Fibroblast of skin of abdomen (primary cell): ENCODE results near the gene MOB2.

ENCODE experiments used
- DNase-seq: peaks from one replicate; pipeline ENCODE4 v3.0.0-alpha.2; 2013

Gene MOB2

DNA sequence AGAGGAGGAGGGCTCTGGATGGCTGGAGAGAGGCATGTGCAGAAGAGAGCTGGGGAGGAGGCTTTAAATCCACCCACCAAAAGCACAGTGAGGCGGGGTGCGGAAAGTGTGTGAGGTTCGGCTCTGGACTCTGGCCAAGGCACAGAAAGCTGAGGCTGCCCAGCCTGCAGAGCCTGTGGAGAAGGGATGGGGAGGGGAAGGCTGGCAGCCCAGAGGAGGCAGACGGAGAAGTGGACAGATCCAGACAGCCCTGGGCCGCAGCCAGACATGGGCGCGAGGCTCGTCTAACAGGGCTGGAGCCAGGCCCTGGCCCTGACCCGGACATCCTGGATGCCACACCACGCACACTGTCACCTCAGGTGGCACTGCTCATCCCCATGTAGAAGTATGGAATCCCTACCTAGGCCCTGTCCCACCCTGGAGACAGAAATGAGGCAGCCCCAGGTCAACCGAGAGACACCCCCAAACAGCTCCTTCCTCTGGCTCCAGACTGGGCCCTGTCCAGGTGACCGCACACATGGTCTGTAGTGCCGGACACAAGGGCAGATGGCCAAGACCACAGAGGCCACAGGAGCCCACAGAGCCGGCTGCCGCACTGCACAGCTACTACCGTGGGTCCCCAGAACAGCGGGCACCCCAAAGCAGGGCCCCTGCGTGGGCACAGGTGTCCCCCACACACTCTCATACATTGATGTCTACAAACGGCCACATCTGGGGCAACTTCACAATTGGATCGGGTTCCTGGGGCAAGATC is 16.6 kb upstream of the MOB2 start:
- DNase-seq = no peak

DNA sequence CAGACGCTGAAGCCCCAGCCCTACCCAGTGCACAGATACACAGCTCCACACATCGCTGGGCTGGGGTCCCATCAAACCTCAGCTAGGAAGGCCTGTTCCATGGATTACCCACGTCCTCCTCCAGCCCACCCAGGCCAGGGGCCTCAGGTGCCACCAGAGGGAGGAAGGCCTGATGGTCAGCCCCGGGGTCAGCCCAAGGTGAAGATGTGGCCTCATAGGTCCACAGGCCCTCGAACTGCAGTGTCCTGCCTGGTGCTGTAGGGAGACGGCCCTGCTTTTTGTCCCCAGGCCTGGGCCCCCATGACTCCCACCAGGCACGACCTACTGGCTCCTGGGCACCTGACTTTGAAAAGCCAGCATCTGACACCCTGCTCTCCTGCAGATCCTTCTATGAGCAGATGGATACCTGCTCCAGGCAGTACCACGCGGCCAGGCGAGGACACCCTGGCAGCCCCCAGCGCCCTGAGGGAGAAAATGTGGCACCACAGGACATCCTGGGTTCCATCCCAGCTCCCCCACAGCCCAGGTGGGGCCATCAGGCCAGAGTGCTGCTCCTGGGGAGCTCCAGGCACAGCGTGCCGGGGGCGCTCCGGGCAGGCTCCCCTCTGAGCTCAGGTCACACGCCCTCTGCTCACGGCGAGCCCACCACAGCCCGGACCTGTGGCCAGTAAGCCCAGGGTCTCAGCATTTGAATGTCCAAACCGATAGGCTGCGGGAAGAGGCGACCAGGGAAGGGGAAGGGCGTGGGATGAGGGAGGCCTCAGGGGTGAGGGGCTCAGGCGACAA is 15.8 kb upstream of the MOB2 start:
- DNase-seq = no peak

DNA sequence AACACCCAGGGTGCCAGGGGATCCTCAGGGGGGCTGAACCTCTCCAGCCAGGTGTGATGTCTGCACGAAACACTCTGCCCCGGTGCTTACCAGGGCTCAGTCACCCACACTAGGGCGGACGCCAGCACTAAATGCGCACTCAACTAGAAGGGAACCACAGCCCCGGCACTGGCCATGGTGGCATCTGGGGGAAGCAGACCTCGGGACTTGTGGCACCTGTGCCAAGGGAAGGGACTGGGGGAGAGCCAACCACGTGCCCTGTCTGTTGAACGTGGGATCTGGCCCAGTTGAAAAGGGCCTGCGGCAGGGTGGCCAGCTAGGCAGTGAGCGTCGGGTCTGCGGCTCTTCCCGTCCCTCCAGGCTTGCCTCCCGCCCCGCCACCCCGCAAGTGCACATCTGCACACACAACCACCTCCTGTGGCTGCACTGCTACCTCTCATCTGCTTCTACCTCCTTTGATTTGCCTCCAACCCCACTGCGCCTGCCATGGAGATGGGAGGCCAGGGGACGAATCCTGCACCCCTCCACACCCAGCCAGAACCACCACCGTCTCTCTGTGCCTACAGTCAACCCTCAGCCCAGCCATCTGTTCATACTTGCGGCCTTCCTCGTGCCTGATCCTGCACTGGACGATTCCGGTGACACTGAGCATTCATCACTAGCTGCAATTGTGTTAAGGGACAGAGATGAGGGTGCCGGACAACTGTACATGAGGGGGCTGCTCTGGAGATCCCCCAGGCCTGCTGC is 15.0 kb upstream of the MOB2 start:
- no peak for DNase-seq

DNA sequence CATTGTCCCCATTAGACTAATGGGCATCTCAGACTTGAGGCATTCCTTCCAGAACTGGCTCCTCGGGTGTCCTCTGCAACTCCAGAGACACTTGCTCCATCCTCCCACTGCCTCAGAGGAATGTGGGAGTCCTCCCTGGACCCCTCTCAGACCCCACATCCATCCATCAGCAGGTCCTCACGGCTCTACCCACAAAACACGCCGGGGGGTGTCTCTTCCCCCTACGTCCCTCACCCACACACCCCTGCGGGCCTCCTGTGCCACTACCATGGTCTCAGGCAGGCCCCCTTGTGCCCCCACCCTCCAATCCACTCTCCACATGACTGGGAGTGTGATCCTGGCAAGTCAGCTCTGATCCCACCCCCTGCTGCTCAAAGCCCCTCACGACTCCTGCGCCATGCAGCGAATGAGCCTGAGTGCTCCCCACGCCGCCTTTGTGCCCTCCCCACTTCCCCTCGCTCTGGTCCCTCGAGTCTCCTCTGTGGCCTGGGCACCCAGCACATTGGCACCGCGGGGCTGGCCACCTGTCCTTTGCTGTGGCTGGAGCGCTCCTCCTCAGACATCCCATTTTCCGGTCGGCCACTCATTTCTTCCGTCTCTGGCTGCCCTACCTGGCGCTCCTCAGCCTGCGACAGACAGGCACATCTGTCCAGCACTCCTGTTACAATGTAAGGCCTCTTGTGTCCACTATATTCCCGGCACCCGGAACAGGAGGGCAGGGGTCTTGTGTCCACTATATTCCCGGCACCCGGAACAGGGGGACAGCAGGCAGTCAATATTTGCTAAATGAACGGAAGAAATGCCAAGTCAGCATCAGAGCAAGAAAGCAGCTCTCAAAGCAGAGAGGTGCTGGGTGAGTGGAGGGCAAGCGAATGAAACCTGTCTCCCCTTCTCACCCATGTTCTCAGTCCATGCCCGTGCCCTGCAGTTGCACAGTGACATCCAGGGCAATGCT is 14.2 kb upstream of the MOB2 start:
- no peak for DNase-seq

DNA sequence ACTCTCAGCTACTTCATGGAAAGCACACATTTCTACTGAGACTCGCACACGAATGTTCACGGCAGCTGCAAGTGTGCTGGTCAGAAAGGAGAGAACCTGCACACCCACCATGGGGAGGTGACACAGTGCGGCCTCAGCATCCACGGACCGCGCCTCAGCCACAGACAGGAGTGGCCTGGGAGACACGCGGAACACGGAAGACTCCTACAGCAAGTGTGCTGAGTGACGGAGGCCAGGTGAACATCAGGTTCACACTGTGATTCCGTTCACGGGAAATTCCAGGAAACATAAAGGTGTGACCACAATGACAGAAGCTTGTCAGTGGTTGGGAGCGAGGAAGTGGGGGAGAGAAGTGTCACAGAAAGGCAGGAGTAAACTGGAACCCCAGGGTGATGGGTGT is 13.3 kb upstream of the MOB2 start:
- no peak for DNase-seq

DNA sequence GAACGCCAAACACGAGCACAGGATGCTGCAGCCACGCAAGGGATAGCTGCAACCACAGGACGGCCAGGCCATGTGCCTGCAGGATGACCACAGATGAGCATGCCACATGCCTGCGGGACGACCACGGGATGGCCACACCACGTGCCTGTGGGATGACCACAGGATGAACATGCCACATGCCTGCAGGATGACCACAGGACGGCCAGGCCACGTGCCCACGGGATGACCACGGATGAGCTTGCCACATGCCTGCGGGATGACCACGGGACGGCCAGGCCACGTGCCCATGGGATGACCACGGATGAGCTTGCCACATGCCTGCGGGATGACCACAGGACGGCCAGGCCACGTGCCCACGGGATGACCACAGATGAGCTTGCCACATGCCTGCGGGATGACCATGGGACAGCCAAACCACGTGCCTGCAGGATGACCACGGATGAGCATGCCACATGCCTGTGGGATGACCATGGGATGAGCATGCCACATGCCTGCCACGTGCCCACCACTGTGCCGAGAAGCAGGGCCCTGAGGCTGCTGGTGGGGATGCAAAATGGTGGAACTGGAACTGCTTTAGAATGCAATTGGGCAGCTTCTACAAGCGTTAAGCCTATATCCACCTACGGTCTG is 12.8 kb upstream of the MOB2 start:
- no peak for DNase-seq

DNA sequence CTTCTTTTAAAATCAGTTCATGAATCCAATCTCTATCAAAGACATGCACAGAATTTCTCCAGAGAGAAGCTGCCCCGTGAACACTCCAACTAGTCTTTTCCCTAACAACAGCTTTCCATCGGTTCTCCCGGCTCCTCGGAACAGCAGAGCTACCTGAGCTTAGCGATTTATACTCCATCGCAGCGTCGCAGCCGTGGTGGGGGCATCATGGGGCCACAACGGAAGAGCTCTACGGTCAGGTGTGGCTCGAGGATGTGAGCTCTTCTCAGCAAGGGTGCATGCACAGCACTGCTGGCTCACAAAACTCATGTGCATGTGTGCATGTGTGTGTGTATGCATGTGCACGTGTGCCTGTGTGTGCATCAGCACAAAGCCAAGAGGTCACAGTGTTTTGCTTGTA is 11.7 kb upstream of the MOB2 start:
- no peak for DNase-seq

DNA sequence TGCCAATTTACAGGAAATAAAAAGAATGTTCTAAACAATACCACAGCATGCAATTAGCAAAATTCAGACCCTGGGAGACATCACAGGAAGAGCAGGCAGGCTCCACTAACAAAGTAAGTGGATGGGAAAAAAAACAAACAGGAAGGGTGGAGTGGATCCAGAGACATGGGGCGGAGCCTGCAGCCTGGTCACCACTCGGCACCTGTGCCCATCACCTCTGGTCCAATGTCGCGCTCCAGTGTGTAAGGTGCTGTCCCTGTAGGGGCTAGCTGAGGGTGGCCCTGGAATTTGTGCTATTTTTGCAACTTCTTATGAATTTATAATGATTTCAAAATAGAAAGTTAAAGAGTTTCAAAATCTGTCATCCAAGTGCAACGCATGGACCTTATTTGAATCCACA is 11.0 kb upstream of the MOB2 start:
- DNase-seq = no peak

DNA sequence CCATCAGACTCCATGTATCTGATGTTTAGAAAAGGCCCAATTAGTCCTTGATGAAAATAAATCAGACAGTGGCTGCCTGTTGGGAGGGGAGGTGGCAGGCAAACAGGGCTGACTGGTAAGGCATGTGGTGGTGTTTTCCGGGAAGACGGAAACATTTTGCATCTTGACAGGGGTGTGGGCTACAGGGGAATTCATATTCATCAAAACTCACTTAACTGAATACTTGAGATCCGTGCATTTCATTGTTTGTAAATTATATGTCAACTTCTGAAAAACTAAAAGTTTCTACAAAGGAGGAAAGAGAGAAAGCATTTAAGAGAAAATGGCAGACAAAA is 10.1 kb upstream of the MOB2 start:
- no peak for DNase-seq

DNA sequence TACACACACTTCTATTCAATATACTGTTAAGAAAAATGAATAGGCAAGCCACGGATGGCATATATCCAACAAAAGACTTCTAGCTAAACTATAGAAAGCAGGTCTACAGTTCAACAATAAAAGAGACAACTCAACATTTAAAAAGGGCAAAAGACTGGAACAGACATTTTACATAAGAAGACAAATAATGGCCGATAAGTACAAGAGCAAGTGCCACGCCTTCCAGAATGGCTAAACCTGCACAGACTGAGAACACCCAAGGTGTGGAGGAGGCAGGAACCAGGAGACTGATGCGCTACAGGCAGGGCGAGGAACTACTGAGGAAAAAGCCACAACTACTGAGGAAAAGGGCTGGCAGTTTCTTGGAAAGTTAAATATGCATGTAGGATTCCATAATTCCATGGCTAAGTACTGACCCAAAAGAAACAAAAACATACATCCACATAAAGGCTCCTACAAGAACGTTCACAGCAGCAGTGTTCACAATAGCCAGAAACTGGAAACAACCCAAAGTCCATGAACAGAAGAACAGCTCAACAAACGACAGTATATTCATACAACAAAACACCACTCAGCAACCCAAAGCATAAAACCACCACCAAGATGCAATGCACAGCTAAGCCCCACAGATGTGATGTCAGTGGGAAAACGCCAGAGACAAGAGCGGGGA is 9.6 kb upstream of the MOB2 start:
- DNase-seq = no peak

DNA sequence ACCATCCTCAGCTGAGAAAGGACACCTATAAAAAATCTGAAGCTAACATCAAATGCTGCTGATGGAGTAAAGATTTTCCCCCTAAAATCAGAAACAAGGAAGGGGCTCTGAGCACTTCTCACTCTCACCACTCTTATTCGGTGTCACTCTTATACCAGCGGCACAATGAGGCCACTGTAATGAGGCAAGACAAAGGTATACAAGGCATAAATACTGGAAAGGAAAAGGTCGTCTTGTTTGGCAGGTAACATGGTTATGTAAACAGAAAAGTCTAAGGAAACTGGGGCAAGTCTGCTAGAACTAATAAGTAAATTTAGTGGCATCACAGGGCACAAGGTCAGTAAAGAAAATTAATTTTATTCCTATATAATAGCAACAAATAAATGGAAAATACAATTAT is 8.1 kb upstream of the MOB2 start:
- DNase-seq = no peak

DNA sequence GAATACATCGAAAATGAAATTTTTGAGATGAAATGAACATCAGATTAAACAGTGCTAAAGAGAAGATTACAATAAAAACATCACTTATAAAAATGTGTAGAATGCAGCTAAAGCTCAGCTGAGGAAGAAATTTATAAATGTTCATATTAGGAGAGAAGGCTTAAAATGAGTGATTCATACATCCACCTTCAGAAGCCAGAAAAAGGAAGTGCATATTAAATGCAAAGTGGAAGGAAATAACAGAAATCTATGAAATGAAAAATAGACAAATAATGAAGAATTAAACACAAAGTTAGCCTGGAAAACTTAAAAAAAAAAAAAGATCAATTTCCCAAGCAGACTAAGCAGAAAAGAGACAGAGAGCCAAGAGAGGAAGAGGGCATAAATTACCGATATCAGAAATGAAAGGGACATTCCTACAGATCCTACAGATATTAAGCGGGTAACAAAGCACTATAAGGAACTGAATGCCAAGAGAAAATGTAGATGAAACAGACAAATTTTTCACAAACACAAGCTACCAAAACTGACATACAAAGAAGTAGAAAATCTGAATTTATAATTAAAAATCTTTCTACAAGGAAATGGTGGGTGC is 7.2 kb upstream of the MOB2 start:
- no peak for DNase-seq

DNA sequence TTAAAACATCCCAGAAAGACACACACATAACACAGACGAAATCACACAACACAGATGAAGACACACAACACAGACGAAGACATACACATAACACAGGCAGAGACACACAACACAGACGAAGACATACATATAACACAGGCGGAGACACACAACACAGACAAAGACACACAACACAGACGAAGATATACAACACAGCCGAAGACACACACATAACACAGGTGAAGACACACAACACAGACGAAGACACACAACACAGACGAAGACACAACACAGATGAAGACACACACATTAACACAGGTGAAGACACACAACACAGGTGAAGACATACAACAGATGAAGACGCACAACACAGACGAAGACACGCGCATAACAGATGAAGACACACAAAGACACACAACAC is 4.8 kb upstream of the MOB2 start:
- DNase-seq = no peak

DNA sequence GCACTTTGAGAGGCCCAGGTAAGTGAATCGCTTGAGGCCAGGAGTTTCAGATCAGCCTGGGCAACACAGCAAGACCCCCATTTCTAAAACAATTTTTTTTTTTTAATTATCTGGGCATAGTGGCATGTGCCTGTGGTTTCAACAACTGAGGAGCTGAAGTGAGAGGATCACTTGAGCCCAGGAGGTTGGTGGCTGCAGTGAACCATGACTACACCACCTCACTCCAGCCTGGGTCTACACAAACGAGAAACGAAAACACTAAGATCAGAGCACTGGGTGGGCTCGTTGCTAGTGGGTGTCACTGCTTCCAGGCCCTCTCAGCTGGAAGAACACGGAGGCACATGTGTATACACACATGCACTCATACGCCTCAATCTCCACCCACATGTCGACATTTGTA is 4.1 kb upstream of the MOB2 start:
- no peak for DNase-seq

DNA sequence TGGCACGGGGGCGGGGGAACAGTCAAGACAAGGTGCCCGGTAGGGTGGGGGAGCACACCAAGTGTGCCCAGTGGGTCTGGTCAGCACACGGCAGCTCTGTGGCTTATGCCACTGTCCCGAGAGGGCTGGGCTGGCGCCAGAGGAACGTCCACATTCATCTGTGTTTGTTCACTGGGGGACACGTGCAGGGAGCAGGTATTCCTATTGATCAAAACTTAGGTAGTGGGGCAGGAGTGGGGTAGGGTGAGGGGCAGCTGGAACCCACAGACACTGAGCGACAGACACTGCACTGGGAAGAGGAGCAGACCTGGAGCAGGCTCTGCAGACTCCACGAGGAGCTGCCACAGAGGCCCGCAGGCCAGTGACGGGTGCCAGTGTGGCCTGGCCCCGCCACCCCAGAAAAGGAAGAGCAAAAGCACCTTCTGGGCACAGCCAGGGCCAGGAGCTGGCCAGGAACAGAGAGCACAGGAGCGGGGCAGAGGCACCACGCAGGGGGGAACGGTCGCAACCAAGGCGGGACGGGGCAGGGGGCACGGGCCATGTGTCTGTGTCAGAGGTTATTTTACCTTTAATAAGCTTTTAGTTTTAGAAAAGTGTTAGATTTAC is 2.1 kb upstream of the MOB2 start:
- DNase-seq = no peak

DNA sequence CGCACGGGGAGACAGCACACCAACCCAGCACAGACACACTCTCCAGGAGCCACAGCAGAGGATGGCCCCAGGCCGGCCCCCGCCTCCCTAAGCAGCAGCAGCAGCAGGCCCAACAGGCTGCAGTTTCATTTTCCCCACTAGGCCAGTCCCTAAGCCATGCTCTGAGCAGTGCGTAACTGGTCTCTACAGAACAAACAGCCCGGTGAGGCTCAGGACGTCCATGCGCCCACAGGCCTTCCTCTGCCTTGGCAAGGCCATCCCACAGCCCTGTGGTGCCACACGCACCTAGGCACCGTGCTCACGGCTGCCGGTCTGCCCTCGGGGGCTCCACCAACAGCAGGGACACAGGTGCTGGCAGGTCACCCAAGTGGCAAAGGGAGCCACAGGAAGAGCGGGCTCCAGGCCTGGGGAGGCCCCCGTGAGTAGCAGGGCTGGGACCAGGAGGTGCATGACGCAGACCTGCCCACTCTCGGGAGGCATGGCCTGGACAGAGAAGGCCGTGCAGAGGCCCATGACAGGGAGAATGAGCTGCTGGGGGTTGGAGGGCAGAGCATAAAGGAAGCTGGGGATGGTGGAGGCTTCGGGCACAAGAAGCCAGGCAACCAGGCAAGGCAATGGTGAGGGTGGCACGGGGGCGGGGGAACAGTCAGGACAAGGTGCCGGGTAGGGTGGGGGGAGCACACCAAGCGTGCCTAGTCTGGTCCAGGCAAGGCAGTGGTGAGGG is 1.4 kb upstream of the MOB2 start:
- no peak for DNase-seq

DNA sequence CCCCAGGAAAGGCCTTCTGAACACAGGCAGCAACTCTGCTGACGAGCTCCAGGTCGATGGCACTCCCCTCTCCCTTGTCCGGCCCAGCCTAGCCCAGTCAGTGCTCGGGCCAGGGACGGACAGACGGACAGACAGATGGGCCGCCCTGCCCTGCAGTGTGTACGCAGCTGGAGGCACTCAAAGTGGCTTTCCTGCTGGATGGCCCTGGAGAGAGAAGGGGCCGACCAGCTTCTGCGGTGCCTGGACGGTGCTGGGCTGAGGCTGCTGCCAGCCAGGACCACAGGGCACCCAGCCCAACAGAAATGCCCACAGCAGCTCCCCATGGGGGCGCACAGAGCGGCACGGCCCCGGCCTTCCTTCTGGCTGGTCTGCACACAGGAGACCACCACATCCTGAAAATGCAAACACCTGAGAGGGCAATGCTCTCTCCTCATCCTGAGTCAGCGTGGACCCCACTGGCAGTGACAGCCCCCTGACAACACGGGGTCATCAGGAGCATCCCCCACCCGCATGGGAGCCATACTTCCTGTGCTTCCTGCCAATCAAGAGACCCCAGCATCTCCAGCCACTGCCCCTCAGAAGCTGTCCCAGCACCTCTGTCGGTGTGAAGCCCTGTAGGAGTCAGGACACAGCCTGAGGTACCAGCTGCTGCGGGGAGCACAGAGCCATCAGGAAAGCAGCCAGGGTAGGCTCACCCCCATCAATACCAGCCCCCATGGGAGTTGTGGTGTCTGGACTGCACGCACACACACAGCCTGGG is 692 bp upstream of the MOB2 start:
- no peak for DNase-seq

DNA sequence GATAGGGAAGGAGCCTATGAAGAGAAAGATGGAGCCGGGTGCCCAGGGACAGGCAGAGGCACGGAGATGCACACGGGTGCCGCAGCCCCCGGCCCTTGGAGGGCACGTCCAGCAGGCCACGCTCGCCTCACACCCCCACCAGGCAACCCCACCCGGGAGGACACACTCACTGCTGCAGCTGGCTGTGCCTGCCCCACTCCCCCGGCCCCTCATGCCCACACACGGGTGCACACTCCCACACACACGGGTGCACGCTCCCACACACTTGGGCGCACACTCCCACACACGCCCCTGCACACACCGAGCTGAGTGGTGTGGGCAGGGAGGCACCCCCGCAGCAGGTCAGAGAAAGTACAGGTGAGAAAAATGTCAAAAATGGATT is 1.1 kb downstream of the MOB2 start:
- DNase-seq = no peak
